ENCODE results near the gene PTPRE. TPM values are rescaled to one million over a fixed set of nuclear protein-coding genes. Genes with fewer than 3 reads are reported as not detected.

Gene PTPRE
- total RNA-seq, 1 experiment from 2014 or later, result 12.3 TPM

- Histone ChIP-seq H3K9me3 (ENCODE audit: control insufficient read depth in 1 of 2, insufficient read depth in 1 of 2, low read depth in 1 of 2, low read length in 2 of 2) (no peaks in the 10 kb centered on the region), H3K9ac (ENCODE audit: low read length) (peak overlapping the region; percentile 96), H3K4me2 (ENCODE audit: low read length) (peak overlapping the region; percentile 81), H3K4me3 (replicated peaks in 1 of 2; ENCODE audit: low read depth in 1 of 2, low read length in 2 of 2) (peak overlapping the region; percentile 73 to 89), H4K20me1 (ENCODE audit: insufficient read depth) (peaks cover 13% of the 10 kb centered on the region; the same call in 1 of the 2 replicates), H3K27me3 (ENCODE audit: insufficient read depth, low read length) (no peaks in the 10 kb centered on the region), H3K36me3 (ENCODE audit: control insufficient read depth in 1 of 2, insufficient read depth in 2 of 2, low read length in 2 of 2) (peaks cover 17 to 40% of the 10 kb centered on the region in 2 experiments; a peak in 2 of 4 replicates), H3K27ac (ENCODE audit: low read depth, low read length) (peak overlapping the region; percentile 86), H3K9me2 (ENCODE audit: insufficient read depth) (no peaks in the 10 kb centered on the region), H3K4me1 (ENCODE audit: control insufficient read depth in 1 of 2, insufficient read depth in 2 of 2, low read length in 2 of 2) (peaks cover 13 to 26% of the 10 kb centered on the region in 2 experiments; a peak in 3 of 4 replicates), H2AFZ (ENCODE audit: low read depth, low read length, poor library complexity, severe bottlenecking) (no peak overlapping the region), H3K79me2 (ENCODE audit: insufficient read depth, low read length) (peaks cover 60% of the 10 kb centered on the region)
- BruUV-seq (replicated peaks), result TSS peak; percentile 43
- no peak for TF ChIP-seq SP1 (IDR thresholded peaks at IDR 0.05; ENCODE audit: low read depth)
- TF ChIP-seq CTCF (IDR thresholded peaks at IDR 0.05 in 2 of 3, conservative IDR thresholded peaks at IDR 0.05 in 1 of 3; ENCODE audit: borderline replicate concordance in 1 of 3, insufficient read depth in 1 of 3, low read depth in 2 of 3, low read length in 2 of 3), result 0 out of 6 replicates have a peak, but pooled peaks of 1 of the 3 experiments have one; percentile 5
- ChIA-PET RAD21 (ENCODE audit: low non-redundant PET in 1 of 2, low total read pairs in 2 of 2, uncharacterized antibody in 2 of 2, unreplicated experiment in 2 of 2) (no interaction called here), POLR2A (no interaction called here), CTCF (no interaction called here)
- DNase-seq (ENCODE audit: low read depth, low spot score), result no peak
- no peak for ATAC-seq
- intact Hi-C loops (cut with micrococcal nuclease), result no loop called here
These were observed 218.0 kb downstream of the PTPRE start for GRCh38 chr10:128124813-128125403.

GRCh38 chr10:128125416-128125943 lies 218.6 kb downstream of the PTPRE start:
- H3K4me3 ChIP-seq (replicated peaks in 1 of 2; ENCODE audit: low read depth in 1 of 2, low read length in 2 of 2), result peak overlapping the region; percentile 73 to 89
- peaks cover 54% of the 10 kb centered on the region for H3K79me2 ChIP-seq (ENCODE audit: insufficient read depth, low read length)
- RAD21 ChIA-PET (ENCODE audit: low non-redundant PET in 1 of 2, low total read pairs in 2 of 2, uncharacterized antibody in 2 of 2, unreplicated experiment in 2 of 2), result no interaction called here
- H3K27me3 ChIP-seq (ENCODE audit: insufficient read depth, low read length), result no peaks in the 10 kb centered on the region
- peak overlapping the region; percentile 81 for H3K4me2 ChIP-seq (ENCODE audit: low read length)
- H2AFZ ChIP-seq (ENCODE audit: low read depth, low read length, poor library complexity, severe bottlenecking), result no peak overlapping the region
- no peak for DNase-seq (ENCODE audit: low read depth, low spot score)
- no peaks in the 10 kb centered on the region for H3K9me3 ChIP-seq (ENCODE audit: control insufficient read depth in 1 of 2, insufficient read depth in 1 of 2, low read depth in 1 of 2, low read length in 2 of 2)
- POLR2A ChIA-PET, result no interaction called here
- H3K9ac ChIP-seq (ENCODE audit: low read length), result peak overlapping the region; percentile 96
- peaks cover 19 to 32% of the 10 kb centered on the region in 2 experiments for H3K4me1 ChIP-seq (ENCODE audit: control insufficient read depth in 1 of 2, insufficient read depth in 2 of 2, low read length in 2 of 2)
- H4K20me1 ChIP-seq (ENCODE audit: insufficient read depth), result peaks cover 10% of the 10 kb centered on the region; the same call in 1 of the 2 replicates
- CTCF ChIA-PET, result no interaction called here
- no peaks in the 10 kb centered on the region for H3K9me2 ChIP-seq (ENCODE audit: insufficient read depth)
- TF ChIP-seq EZH2 (IDR thresholded peaks at IDR 0.05), result no peak
- no TSS peak for BruUV-seq (replicated peaks)
- intact Hi-C loops (cut with micrococcal nuclease), result no loop called here
- no peak for ATAC-seq
- H3K36me3 ChIP-seq (ENCODE audit: control insufficient read depth in 1 of 2, insufficient read depth in 2 of 2, low read length in 2 of 2), result peaks cover 17 to 35% of the 10 kb centered on the region in 2 experiments; a peak in 2 of 4 replicates
- peak overlapping the region; percentile 86 for H3K27ac ChIP-seq (ENCODE audit: low read depth, low read length)

Data from HCT116 (cell line).